Measurements from ENCODE around the gene CRHR2. TPM values are rescaled to one million over a fixed set of nuclear protein-coding genes. Genes with fewer than 3 reads are reported as not detected.

Gene CRHR2
- total and polyA plus RNA-seq, 2 of the 13 experiments (the other 11 are each of a cell fraction or from before 2014, with no cell fraction given), result not detected

DNA sequence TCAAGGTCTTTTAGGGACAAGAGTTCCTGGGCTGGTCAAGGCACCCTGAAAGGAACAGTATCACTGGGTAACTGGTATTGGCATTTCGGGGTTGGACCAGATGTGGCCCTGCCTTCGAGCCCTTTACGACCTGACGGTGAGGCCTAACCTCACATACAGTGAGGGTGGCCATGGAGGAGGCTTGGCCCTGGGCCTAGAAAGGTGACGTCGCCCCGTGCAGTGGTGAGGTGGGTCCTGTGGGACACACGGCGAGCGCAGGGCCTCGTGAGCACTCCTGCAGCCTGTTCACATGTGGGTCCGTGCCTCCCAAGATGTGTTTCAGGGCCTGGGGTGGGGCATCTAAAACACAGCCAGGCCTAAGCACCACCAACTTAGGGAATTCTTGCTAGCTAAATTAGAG is 36.1 kb downstream of the CRHR2 start:
- H3K27ac ChIP-seq (ENCODE audit: extremely low read length, insufficient read depth, low read length), result no peak overlapping the region
- intact Hi-C loops (cut with micrococcal nuclease; ENCODE audit: unreplicated experiment), result no loop called here
- DNase-seq (ENCODE audit: low spot score) (no peak), FAIRE-seq (no peak), ATAC-seq (peak; percentile 13; the same call in 1 of the 3 replicates)
- CTCF ChIA-PET (ENCODE audit: low intra/inter-chr PET ratio, low total read pairs), result no interaction called here
- BruUV-seq (replicated peaks), result no TSS peak
- in situ Hi-C loops (cut with HindIII; ENCODE audit: extremely low pct_ligation_motif_present, low pct_unique_long_range_greater_than_20kb), result no loop called here
- peaks cover 11% of the 10 kb centered on the region for H3K4me1 ChIP-seq (ENCODE audit: insufficient read depth, low read length)
- no peak overlapping the region for H3K4me3 ChIP-seq (replicated peaks in 1 of 3; ENCODE audit: insufficient read depth in 1 of 3, low read depth in 2 of 3, low read length in 3 of 3)
- TF ChIP-seq ZNF530 (CRISPR knock-in tag; IDR thresholded peaks at IDR 0.05; ENCODE audit: low read depth), result no peak
- peak; percentile 63 for TF ChIP-seq RBM22 (optimal IDR thresholded peaks at IDR 0.05; ENCODE audit: low read length)
- TF ChIP-seq MXI1 (IDR thresholded peaks at IDR 0.05; ENCODE audit: borderline replicate concordance, low read depth, low read length), result no peak
- no peak overlapping the region for H3K9ac ChIP-seq (ENCODE audit: insufficient read depth, low read depth, low read length)
- H3K79me2 ChIP-seq (ENCODE audit: insufficient read depth, low read length), result no peaks in the 10 kb centered on the region
- H3K9me3 ChIP-seq (ENCODE audit: low read length), result no peaks in the 10 kb centered on the region
- POLR2A ChIA-PET, result no interaction called here
- no peak overlapping the region for H3K4me2 ChIP-seq (ENCODE audit: low read depth, low read length)
- no peaks in the 10 kb centered on the region for H3K36me3 ChIP-seq (replicated peaks in 1 of 2; ENCODE audit: control insufficient read depth in 1 of 2, insufficient read depth in 2 of 2, low read length in 2 of 2)
- 0 out of 5 replicates have a peak, but pooled peaks cover 0 to 1% of the 10 kb centered on the region in 2 experiments for H3K27me3 ChIP-seq (ENCODE audit: control insufficient read depth in 1 of 2, insufficient read depth in 2 of 2, low read length in 2 of 2)
- WGBS (ENCODE audit: low lambda C conversion rate), result 100% methylated on average over 1 of the region's 12 CpGs
- H4K20me1 ChIP-seq (ENCODE audit: insufficient read depth, low read length), result no peaks in the 10 kb centered on the region
- H2AFZ ChIP-seq (ENCODE audit: low read length), result no peak overlapping the region

DNA sequence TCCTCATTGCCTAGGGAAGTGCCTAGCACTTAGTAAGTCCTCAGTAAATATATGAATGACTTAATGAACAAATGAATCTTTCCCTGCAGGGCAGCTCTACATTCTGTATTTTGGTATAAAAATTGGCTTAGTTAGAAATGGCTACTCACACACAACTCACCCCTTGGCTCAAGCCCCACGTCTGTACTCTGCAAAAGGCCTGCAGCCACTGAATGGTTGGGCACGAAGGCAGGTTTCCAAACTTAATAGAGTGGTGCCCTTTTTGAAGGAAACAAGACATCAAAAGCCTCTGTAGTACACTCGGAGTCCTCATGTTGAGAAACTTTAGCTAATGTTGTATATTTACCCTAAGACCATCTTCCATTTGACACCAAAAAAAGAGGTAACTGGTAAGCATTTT is 36.6 kb downstream of the CRHR2 start:
- no peak overlapping the region for H3K27ac ChIP-seq (ENCODE audit: extremely low read length, insufficient read depth, low read length)
- no peaks in the 10 kb centered on the region for H3K9me3 ChIP-seq (ENCODE audit: low read length)
- H3K4me2 ChIP-seq (ENCODE audit: low read depth, low read length), result no peak overlapping the region
- in situ Hi-C loops (cut with HindIII; ENCODE audit: extremely low pct_ligation_motif_present, low pct_unique_long_range_greater_than_20kb), result no loop called here
- H3K4me3 ChIP-seq (replicated peaks in 1 of 3; ENCODE audit: insufficient read depth in 1 of 3, low read depth in 2 of 3, low read length in 3 of 3), result no peak overlapping the region
- H3K36me3 ChIP-seq (replicated peaks in 1 of 2; ENCODE audit: control insufficient read depth in 1 of 2, insufficient read depth in 2 of 2, low read length in 2 of 2), result no peaks in the 10 kb centered on the region
- intact Hi-C loops (cut with micrococcal nuclease; ENCODE audit: unreplicated experiment), result no loop called here
- H4K20me1 ChIP-seq (ENCODE audit: insufficient read depth, low read length), result no peaks in the 10 kb centered on the region
- ATAC-seq, result no peak
- H3K79me2 ChIP-seq (ENCODE audit: insufficient read depth, low read length), result no peaks in the 10 kb centered on the region
- H3K4me1 ChIP-seq (ENCODE audit: insufficient read depth, low read length), result peaks cover 11% of the 10 kb centered on the region
- ChIA-PET CTCF (ENCODE audit: low intra/inter-chr PET ratio, low total read pairs) (no interaction called here), POLR2A (no interaction called here)
- DNase-seq (ENCODE audit: low spot score), result no peak
- WGBS (ENCODE audit: low lambda C conversion rate), result 89% methylated on average over 3 of the region's 3 CpGs
- 0 out of 5 replicates have a peak, but pooled peaks cover 0 to 1% of the 10 kb centered on the region in 2 experiments for H3K27me3 ChIP-seq (ENCODE audit: control insufficient read depth in 1 of 2, insufficient read depth in 2 of 2, low read length in 2 of 2)
- no peak for FAIRE-seq
- BruUV-seq (replicated peaks), result no TSS peak
- no peak overlapping the region for H2AFZ ChIP-seq (ENCODE audit: low read length)
- H3K9ac ChIP-seq (ENCODE audit: insufficient read depth, low read depth, low read length), result no peak overlapping the region
- no peak for TF ChIP-seq ZNF766 (CRISPR knock-in tag; IDR thresholded peaks at IDR 0.05; ENCODE audit: borderline replicate concordance)
- TF ChIP-seq ZNF317 (CRISPR knock-in tag; IDR thresholded peaks at IDR 0.05), result no peak
- TF ChIP-seq ZSCAN22 (CRISPR knock-in tag; IDR thresholded peaks at IDR 0.05), result no peak
- no peak for TF ChIP-seq CCDC6 (CRISPR knock-in tag; IDR thresholded peaks at IDR 0.05)
- no peak for TF ChIP-seq MTA3 (CRISPR knock-in tag; IDR thresholded peaks at IDR 0.05)
- no peak for TF ChIP-seq ZNF501 (CRISPR knock-in tag; IDR thresholded peaks at IDR 0.05)
- TF ChIP-seq ZC3H13 (CRISPR knock-in tag; IDR thresholded peaks at IDR 0.05), result no peak
- TF ChIP-seq ZSCAN25 (CRISPR knock-in tag; IDR thresholded peaks at IDR 0.05), result no peak
- TF ChIP-seq, protein P1, sequence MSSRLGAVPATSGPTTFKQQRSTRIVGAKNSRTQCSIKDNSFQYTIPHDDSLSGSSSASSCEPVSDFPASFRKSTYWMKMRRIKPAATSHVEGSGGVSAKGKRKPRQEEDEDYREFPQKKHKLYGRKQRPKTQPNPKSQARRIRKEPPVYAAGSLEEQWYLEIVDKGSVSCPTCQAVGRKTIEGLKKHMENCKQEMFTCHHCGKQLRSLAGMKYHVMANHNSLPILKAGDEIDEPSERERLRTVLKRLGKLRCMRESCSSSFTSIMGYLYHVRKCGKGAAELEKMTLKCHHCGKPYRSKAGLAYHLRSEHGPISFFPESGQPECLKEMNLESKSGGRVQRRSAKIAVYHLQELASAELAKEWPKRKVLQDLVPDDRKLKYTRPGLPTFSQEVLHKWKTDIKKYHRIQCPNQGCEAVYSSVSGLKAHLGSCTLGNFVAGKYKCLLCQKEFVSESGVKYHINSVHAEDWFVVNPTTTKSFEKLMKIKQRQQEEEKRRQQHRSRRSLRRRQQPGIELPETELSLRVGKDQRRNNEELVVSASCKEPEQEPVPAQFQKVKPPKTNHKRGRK (CRISPR knock-in tag; IDR thresholded peaks at IDR 0.05), result no peak
- no peak for TF ChIP-seq ZNF850 (CRISPR knock-in tag; conservative IDR thresholded peaks at IDR 0.05)
- TF ChIP-seq, protein P2, sequence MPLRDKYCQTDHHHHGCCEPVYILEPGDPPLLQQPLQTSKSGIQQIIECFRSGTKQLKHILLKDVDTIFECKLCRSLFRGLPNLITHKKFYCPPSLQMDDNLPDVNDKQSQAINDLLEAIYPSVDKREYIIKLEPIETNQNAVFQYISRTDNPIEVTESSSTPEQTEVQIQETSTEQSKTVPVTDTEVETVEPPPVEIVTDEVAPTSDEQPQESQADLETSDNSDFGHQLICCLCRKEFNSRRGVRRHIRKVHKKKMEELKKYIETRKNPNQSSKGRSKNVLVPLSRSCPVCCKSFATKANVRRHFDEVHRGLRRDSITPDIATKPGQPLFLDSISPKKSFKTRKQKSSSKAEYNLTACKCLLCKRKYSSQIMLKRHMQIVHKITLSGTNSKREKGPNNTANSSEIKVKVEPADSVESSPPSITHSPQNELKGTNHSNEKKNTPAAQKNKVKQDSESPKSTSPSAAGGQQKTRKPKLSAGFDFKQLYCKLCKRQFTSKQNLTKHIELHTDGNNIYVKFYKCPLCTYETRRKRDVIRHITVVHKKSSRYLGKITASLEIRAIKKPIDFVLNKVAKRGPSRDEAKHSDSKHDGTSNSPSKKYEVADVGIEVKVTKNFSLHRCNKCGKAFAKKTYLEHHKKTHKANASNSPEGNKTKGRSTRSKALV (CRISPR knock-in tag; IDR thresholded peaks at IDR 0.05), result no peak
- TF ChIP-seq, protein P3, sequence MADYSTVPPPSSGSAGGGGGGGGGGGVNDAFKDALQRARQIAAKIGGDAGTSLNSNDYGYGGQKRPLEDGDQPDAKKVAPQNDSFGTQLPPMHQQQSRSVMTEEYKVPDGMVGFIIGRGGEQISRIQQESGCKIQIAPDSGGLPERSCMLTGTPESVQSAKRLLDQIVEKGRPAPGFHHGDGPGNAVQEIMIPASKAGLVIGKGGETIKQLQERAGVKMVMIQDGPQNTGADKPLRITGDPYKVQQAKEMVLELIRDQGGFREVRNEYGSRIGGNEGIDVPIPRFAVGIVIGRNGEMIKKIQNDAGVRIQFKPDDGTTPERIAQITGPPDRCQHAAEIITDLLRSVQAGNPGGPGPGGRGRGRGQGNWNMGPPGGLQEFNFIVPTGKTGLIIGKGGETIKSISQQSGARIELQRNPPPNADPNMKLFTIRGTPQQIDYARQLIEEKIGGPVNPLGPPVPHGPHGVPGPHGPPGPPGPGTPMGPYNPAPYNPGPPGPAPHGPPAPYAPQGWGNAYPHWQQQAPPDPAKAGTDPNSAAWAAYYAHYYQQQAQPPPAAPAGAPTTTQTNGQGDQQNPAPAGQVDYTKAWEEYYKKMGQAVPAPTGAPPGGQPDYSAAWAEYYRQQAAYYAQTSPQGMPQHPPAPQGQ (CRISPR knock-in tag; IDR thresholded peaks at IDR 0.05; ENCODE audit: borderline replicate concordance), result no peak
